Vagina (tissue), 2 donors: ENCODE results near the gene INTS2. TPM values are rescaled to one million over a fixed set of nuclear protein-coding genes. Genes with fewer than 3 reads are reported as not detected.
"Not testable (repeated sequence)": the region's sequence is repeated elsewhere in the genome, so short reads cannot be mapped to it uniquely, and the experiment has no call there.

ENCODE experiments used
- DNase-seq, 2 donors: peaks; one replicate each; pipeline ENCODE4 v3.0.0-alpha.2; 2017; ENCODE audit errors: extremely low spot score in 2 of 2
- H3K27ac ChIP-seq: fragments of 200-600 bp; sonication (generic); one replicate; pipeline ENCODE4 v1.5.1; 2019
- H3K27me3 ChIP-seq: fragments of 200-600 bp; sonication (generic); one replicate; pipeline ENCODE4 v1.5.1; 2019
- H3K36me3 ChIP-seq, 2 donors: fragments of 200-600 bp; sonication (generic); one replicate each; pipeline ENCODE4 v1.5.1; 2017 to 2019
- H3K4me1 ChIP-seq: fragments of 200-600 bp; sonication (generic); one replicate; pipeline ENCODE4 v1.5.1; 2019
- H3K4me3 ChIP-seq, 2 donors: fragments of 200-600 bp; sonication (generic); 1 replicate in 1 of 2; 2 replicates in 1 of 2; pipeline ENCODE4 v1.5.1; 2016 to 2019
- H3K9me3 ChIP-seq: fragments of 200-600 bp; sonication (generic); one replicate; pipeline ENCODE4 v1.5.1; 2019
- POLR2A ChIP-seq, 2 donors: fragments of 450-650 bp; IDR thresholded peaks; one replicate each; pipeline ENCODE4 v1.6.1; 2017; ENCODE audit warnings: antibody characterized with exemption in 2 of 2, mild to moderate bottlenecking in 2 of 2, moderate library complexity in 2 of 2
- POLR2AphosphoS5 ChIP-seq, 2 donors: sonication (generic); formaldehyde crosslinking; IDR thresholded peaks; one replicate each; pipeline ENCODE4 v1.9.0; 2017; ENCODE audit warnings: antibody characterized with exemption in 2 of 2, mild to moderate bottlenecking in 2 of 2, low read depth in 1 of 2; ENCODE audit not compliant: insufficient read depth in 1 of 2
- intact Hi-C: fragments of 100-400 bp; cut with DNase I; formaldehyde crosslinking; loops from one replicate; pipeline ENCODE4 v1.15.1; 2023
- total RNA-seq: library from RNA; depleted of rRNA; stranded (reverse); fragments of >200 nt; gene quantifications from one replicate; pipeline ENCODE4 v1.2.3, GENCODE V29; 2016
- TF ChIP-seq, protein P1 (sequence below), 3 experiments: fragments of 450-650 bp in 2 of 3; fragments of 200-600 bp in 1 of 3; sonication (generic) in 1 of 3; IDR thresholded peaks; one replicate each; pipeline ENCODE4 v1.5.1; 2017 to 2019; ENCODE audit warnings: antibody characterized with exemption in 3 of 3, mild to moderate bottlenecking in 2 of 3, moderate library complexity in 2 of 3

INTS2 gene
- total RNA-seq, 1 donor from 2014 or later: 12.8 TPM

DNA sequence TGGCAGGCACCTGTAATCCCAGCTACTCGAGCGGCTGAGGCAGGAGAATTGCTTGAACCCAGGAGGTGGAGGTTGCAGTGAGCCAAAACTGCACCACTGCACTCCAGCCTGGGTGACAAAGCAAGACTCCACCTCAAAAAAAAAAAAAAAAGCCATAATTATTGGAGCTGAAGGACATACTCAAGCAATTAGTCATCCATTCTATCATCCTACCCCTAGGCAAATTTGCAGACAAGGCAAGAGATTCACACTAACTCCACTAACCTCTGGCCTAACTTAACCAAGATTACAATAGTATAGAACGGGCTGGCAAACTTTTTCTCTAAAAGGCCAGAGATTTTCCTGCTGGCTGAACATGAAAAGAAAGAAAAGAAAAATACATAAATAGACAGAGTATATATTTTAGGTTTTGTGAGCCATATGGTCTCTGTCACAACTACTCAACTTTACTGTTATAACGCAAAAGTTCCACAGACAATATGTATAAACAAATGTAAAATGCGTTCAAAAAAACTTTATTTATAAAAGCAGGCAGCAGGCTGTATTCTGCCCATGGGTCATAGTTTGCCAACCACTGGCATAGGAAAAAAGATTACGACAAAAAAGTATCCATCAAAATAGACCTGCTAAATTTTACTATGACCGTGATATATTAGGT, 94.1 kb downstream of the INTS2 start:
- Histone ChIP-seq H3K9me3 (no peaks in the 10 kb centered on the region), H3K27ac (no peak overlapping the region), H3K27me3 (no peaks in the 10 kb centered on the region), H3K4me1 (no peaks in the 10 kb centered on the region), H3K4me3 (no peak overlapping the region), H3K36me3 (no peaks in the 10 kb centered on the region)
- TF ChIP-seq, protein P1, sequence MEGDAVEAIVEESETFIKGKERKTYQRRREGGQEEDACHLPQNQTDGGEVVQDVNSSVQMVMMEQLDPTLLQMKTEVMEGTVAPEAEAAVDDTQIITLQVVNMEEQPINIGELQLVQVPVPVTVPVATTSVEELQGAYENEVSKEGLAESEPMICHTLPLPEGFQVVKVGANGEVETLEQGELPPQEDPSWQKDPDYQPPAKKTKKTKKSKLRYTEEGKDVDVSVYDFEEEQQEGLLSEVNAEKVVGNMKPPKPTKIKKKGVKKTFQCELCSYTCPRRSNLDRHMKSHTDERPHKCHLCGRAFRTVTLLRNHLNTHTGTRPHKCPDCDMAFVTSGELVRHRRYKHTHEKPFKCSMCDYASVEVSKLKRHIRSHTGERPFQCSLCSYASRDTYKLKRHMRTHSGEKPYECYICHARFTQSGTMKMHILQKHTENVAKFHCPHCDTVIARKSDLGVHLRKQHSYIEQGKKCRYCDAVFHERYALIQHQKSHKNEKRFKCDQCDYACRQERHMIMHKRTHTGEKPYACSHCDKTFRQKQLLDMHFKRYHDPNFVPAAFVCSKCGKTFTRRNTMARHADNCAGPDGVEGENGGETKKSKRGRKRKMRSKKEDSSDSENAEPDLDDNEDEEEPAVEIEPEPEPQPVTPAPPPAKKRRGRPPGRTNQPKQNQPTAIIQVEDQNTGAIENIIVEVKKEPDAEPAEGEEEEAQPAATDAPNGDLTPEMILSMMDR (IDR thresholded peaks at IDR 0.05): no peak
- TF ChIP-seq POLR2A (IDR thresholded peaks at IDR 0.05): no peak
- TF ChIP-seq POLR2AphosphoS5 (IDR thresholded peaks at IDR 0.05; ENCODE audit: insufficient read depth in 1 of 2, low read depth in 1 of 2): no peak
- no peak for DNase-seq
- intact Hi-C loops: no loop called here

- Histone ChIP-seq H3K4me3 (no peak overlapping the region), H3K9me3 (no peaks in the 10 kb centered on the region), H3K4me1 (no peaks in the 10 kb centered on the region), H3K27ac (no peak overlapping the region), H3K27me3 (no peaks in the 10 kb centered on the region), H3K36me3 (no peaks in the 10 kb centered on the region)
- TF ChIP-seq POLR2A (IDR thresholded peaks at IDR 0.05) (no peak), POLR2AphosphoS5 (IDR thresholded peaks at IDR 0.05; ENCODE audit: insufficient read depth in 1 of 2, low read depth in 1 of 2) (no peak)
- no peak for DNase-seq
- intact Hi-C loops: no loop called here
Measured at GRCh38 chr17:61832463-61832862, 95.3 kb downstream of the INTS2 start.

DNA sequence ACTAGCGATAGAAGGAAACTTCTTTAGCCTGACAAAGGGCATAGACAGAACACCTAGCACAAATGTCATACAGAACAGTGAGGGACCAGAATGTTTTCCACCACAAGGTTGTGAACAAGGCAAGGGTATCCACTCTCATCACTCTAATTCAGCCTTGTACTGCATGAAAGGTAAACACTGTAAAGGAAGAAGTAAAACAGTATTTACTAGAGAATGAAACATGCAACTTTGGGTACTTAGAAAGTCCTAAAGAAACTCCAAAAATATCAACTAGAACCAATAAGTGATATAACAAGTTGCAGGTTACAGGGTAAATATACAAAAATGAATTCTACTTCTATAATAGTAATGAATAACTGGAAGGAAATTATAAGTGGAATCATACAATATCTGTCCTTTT, 96.7 kb downstream of the INTS2 start:
- no peaks in the 10 kb centered on the region for H3K9me3 ChIP-seq
- no peaks in the 10 kb centered on the region for H3K36me3 ChIP-seq
- intact Hi-C loops: no loop called here
- no peak overlapping the region for H3K4me3 ChIP-seq
- DNase-seq: no peak
- no peak overlapping the region for H3K27ac ChIP-seq
- H3K27me3 ChIP-seq: no peaks in the 10 kb centered on the region
- no peaks in the 10 kb centered on the region for H3K4me1 ChIP-seq
- no peak for TF ChIP-seq POLR2AphosphoS5 (IDR thresholded peaks at IDR 0.05; ENCODE audit: insufficient read depth in 1 of 2, low read depth in 1 of 2)
- TF ChIP-seq, protein P1 (IDR thresholded peaks at IDR 0.05): no peak
- no peak for TF ChIP-seq POLR2A (IDR thresholded peaks at IDR 0.05)

GRCh38 chr17:61828694-61829093, 99.1 kb downstream of the INTS2 start:
- no peaks in the 10 kb centered on the region for H3K4me1 ChIP-seq
- H3K27ac ChIP-seq: no peak overlapping the region
- H3K4me3 ChIP-seq: no peak overlapping the region
- H3K36me3 ChIP-seq: no peaks in the 10 kb centered on the region
- no peak for DNase-seq
- H3K9me3 ChIP-seq: no peaks in the 10 kb centered on the region
- H3K27me3 ChIP-seq: no peaks in the 10 kb centered on the region
- TF ChIP-seq POLR2A (IDR thresholded peaks at IDR 0.05) (no peak), POLR2AphosphoS5 (IDR thresholded peaks at IDR 0.05; ENCODE audit: insufficient read depth in 1 of 2, low read depth in 1 of 2) (no peak)
- TF ChIP-seq, protein P1 (IDR thresholded peaks at IDR 0.05): no peak
- intact Hi-C loops: no loop called here

GRCh38 chr17:61827649-61828395, 100.0 kb downstream of the INTS2 start:
- no peaks in the 10 kb centered on the region for H3K9me3 ChIP-seq
- no peak overlapping the region for H3K27ac ChIP-seq
- no peaks in the 10 kb centered on the region for H3K36me3 ChIP-seq
- H3K27me3 ChIP-seq: no peaks in the 10 kb centered on the region
- TF ChIP-seq POLR2A (IDR thresholded peaks at IDR 0.05) (no peak), POLR2AphosphoS5 (IDR thresholded peaks at IDR 0.05; ENCODE audit: insufficient read depth in 1 of 2, low read depth in 1 of 2) (no peak)
- TF ChIP-seq, protein P1 (IDR thresholded peaks at IDR 0.05): no peak
- H3K4me1 ChIP-seq: no peaks in the 10 kb centered on the region
- intact Hi-C loops: no loop called here
- H3K4me3 ChIP-seq: no peak overlapping the region
- DNase-seq: no peak

DNA sequence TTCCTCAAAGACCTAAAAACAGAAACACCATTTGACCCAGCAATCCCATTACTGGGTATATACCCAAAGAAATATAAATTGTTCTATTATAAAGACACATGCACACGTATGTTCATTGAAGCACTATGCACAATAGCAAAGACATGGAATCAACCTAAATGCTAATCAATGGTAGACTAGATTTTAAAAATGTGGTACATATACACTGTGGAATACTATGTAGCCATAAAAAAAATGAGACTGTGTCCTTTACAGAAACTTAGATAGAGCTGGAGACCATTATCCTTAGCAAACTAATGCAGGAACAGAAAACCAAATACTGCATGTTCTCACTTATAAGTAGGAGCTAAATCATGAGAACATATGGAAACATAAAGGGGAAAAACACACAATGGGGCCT, 100.9 kb downstream of the INTS2 start:
- H3K4me1 ChIP-seq, H3K27me3 ChIP-seq, H3K36me3 ChIP-seq, H3K9me3 ChIP-seq, intact Hi-C loops, H3K27ac ChIP-seq, H3K4me3 ChIP-seq, DNase-seq: not testable (repeated sequence)

DNA sequence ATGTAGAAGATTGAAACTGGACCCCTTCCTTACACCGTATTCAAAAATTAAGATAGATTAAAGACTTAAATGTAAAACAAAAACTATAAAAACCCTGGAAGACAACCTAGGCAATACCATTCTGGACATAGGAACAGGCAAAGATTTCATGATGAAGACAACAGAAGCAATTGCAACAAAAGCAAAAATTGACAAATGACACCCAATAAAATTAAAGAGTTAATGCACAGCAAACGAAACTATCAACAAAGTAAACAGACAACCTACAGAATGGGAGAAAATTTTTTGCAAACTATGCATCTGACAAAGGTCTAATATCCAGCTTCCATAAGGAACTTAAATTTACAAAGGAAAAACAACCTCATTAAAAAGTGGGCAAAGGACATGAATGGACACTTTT, 101.6 kb downstream of the INTS2 start:
- H3K4me3 ChIP-seq, H3K27me3 ChIP-seq, intact Hi-C loops, H3K27ac ChIP-seq, H3K9me3 ChIP-seq, H3K4me1 ChIP-seq, H3K36me3 ChIP-seq, DNase-seq: not testable (repeated sequence)
